DND-41 (cell line): ENCODE results near the gene ZNF609.

ENCODE experiments used
- ATAC-seq: fragments of 200-7000 bp; cut with Tn5 transposase; 3 replicates; pipeline ENCODE4 v1.9.1; 2021; ENCODE audit warnings: low read depth; ENCODE audit not compliant: insufficient read depth
- DNase-seq: peaks from one replicate; pipeline ENCODE4 v3.0.0-alpha.2; 2020
- H2AFZ ChIP-seq: 2 replicates; pipeline ENCODE4 v1.6.0; 2012; ENCODE audit warnings: low read depth, low read length
- H3K27ac ChIP-seq: 2 replicates; pipeline ENCODE4 v1.5.1; 2012; ENCODE audit warnings: low read length, inconsistent platforms
- H3K27me3 ChIP-seq: fragments of 200-600 bp; sonication (generic); 2 replicates; pipeline ENCODE4 v1.6.0; 2012; ENCODE audit warnings: low read length, mild to moderate bottlenecking, inconsistent platforms; ENCODE audit not compliant: insufficient read depth, poor library complexity
- H3K36me3 ChIP-seq: 2 replicates; pipeline ENCODE4 v1.5.1; 2012; ENCODE audit warnings: low read length, inconsistent platforms; ENCODE audit not compliant: insufficient read depth
- H3K4me1 ChIP-seq: 2 replicates; pipeline ENCODE4 v1.5.1; 2012; ENCODE audit warnings: mild to moderate bottlenecking, low read length; ENCODE audit not compliant: insufficient read depth
- H3K4me2 ChIP-seq: 2 replicates; pipeline ENCODE4 v1.6.0; 2012; ENCODE audit warnings: mild to moderate bottlenecking, moderate library complexity, low read length, inconsistent platforms; ENCODE audit not compliant: insufficient read depth
- H3K4me3 ChIP-seq, 2 experiments: fragments of 200-600 bp in 1 of 2; shearing (Covaris generic) in 1 of 2; 2 replicates each; pipeline ENCODE4 v1.5.1; 2012 to 2016; ENCODE audit warnings: inconsistent platforms in 2 of 2, low read length in 2 of 2, mild to moderate bottlenecking in 2 of 2, low read depth in 1 of 2, moderate library complexity in 1 of 2
- H3K79me2 ChIP-seq: 2 replicates; pipeline ENCODE4 v1.6.0; 2012; ENCODE audit warnings: low read length, inconsistent platforms; ENCODE audit not compliant: insufficient read depth
- H3K9ac ChIP-seq: 2 replicates; pipeline ENCODE4 v1.6.0; 2012; ENCODE audit warnings: low read depth, mild to moderate bottlenecking, inconsistent platforms, low read length, moderate library complexity
- H3K9me3 ChIP-seq: 2 replicates; pipeline ENCODE4 v1.5.1; 2012; ENCODE audit warnings: low read length, moderate library complexity, mild to moderate bottlenecking, inconsistent platforms; ENCODE audit not compliant: insufficient read depth, severe bottlenecking
- H4K20me1 ChIP-seq: 2 replicates; pipeline ENCODE4 v1.6.0; 2012; ENCODE audit warnings: low read length; ENCODE audit not compliant: insufficient read depth
- CTCF ChIP-seq: IDR thresholded peaks from 2 replicates; pipeline ENCODE4 v1.5.1; 2012; ENCODE audit warnings: borderline replicate concordance, low read length, moderate library complexity, mild to moderate bottlenecking; ENCODE audit not compliant: poor library complexity, severe bottlenecking; ENCODE audit errors: extremely low read depth
- EZH2 ChIP-seq: IDR thresholded peaks from 3 replicates; pipeline ENCODE4 v1.6.1; 2012; ENCODE audit warnings: borderline replicate concordance, low read depth, mild to moderate bottlenecking, moderate library complexity, low read length, inconsistent platforms; ENCODE audit not compliant: severe bottlenecking

Gene ZNF609

DNA sequence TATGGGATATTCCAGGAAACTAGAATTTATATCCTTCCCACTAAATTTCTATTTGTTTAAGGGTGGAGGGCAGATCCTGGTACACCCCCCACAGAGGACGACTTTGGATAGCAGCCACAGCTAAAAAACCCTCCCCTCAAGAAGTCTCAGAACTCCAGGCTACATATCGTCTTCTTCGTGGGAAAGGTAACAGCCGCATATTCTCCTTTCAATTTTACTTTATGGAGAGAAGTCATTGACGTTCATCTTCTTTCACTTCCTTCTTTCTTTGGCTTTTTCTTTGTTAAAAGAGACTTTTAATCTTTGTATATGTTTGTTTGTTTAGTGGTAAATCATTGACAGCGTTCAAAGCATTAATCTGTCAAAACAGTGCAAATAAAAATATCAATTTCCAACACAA lies 36.4 kb upstream of the ZNF609 start:
- Histone ChIP-seq H3K4me3 (no peak overlapping the region), H3K36me3 (peaks cover 22% of the 10 kb centered on the region), H3K9me3 (no peaks in the 10 kb centered on the region), H3K9ac (no peak overlapping the region), H2AFZ (no peak overlapping the region), H3K27ac (no peak overlapping the region), H3K4me2 (no peak overlapping the region), H3K79me2 (no peaks in the 10 kb centered on the region), H3K4me1 (peaks cover 22% of the 10 kb centered on the region), H4K20me1 (no peaks in the 10 kb centered on the region), H3K27me3 (no peaks in the 10 kb centered on the region)
- TF ChIP-seq EZH2, result no peak
- TF ChIP-seq CTCF, result no peak
- no peak for DNase-seq
- ATAC-seq, result no peak

DNA sequence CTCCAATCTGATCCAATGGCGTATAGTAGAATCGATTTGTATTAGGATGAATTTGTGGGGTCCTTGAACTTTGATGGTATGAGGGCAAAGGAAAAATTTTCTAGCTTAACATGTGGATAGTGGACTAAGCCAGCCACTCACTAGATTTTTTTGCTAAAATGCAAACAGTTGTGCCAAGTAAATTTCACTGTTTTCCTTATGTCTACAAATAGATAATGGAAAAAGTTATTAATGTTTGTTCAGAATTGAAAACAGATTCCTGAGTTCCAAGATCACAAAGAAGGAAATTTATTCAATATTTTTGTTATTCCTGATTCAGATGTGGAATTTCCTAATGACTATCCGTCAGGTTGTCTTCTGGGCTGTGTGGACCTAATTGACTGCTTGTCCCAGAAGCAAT lies 35.2 kb upstream of the ZNF609 start:
- H3K79me2 ChIP-seq, result no peaks in the 10 kb centered on the region
- H4K20me1 ChIP-seq, result no peaks in the 10 kb centered on the region
- DNase-seq (no peak), ATAC-seq (no peak)
- H3K4me1 ChIP-seq, result peaks cover 34% of the 10 kb centered on the region
- H2AFZ ChIP-seq, result no peak overlapping the region
- H3K27ac ChIP-seq, result no peak overlapping the region
- no peak for TF ChIP-seq CTCF
- TF ChIP-seq EZH2, result no peak
- no peak overlapping the region for H3K4me3 ChIP-seq
- no peaks in the 10 kb centered on the region for H3K27me3 ChIP-seq
- no peaks in the 10 kb centered on the region for H3K9me3 ChIP-seq
- no peak overlapping the region for H3K4me2 ChIP-seq
- no peak overlapping the region for H3K9ac ChIP-seq
- peaks cover 22% of the 10 kb centered on the region for H3K36me3 ChIP-seq

DNA sequence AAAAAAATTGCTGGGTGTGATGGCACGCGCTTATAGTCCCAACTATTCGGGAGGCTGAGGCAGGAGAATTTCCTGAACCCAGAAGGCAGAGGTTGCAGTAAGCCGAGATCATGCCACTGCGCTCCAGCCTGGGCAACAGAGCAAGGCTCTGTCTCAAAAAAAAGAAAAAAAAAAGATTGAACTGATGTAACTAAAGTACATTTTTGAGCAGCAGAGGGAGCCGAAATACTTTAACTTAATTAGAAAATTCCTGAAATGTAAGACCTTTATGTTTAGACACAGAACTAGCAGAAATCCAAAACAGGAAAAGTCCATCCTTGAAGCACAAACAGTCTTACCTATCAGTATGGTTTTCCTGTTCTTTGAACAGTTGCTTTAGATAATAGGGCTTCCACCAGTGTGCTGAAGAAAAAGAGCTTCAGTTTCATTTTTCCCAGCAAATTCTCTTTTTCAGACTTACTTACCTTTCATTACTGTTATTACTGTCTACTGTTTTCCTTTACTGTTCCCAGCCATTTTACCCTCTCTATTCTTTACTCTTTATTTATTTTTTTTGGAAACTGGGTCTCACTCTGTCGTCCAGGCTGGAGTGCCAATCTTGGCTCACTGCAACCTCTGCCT lies 33.4 kb upstream of the ZNF609 start:
- Histone ChIP-seq H3K27ac (peak overlapping the region; percentile 68; the same call in 1 of the 2 replicates), H2AFZ (no peak overlapping the region), H3K9ac (no peak overlapping the region), H3K4me3 (no peak overlapping the region), H3K9me3 (no peaks in the 10 kb centered on the region), H3K4me2 (no peak overlapping the region), H3K4me1 (peaks cover 48% of the 10 kb centered on the region), H3K27me3 (no peaks in the 10 kb centered on the region), H3K36me3 (peaks cover 16% of the 10 kb centered on the region), H4K20me1 (no peaks in the 10 kb centered on the region), H3K79me2 (no peaks in the 10 kb centered on the region)
- no peak for ATAC-seq
- TF ChIP-seq CTCF (peak; percentile 48), EZH2 (no peak)
- DNase-seq, result no peak

DNA sequence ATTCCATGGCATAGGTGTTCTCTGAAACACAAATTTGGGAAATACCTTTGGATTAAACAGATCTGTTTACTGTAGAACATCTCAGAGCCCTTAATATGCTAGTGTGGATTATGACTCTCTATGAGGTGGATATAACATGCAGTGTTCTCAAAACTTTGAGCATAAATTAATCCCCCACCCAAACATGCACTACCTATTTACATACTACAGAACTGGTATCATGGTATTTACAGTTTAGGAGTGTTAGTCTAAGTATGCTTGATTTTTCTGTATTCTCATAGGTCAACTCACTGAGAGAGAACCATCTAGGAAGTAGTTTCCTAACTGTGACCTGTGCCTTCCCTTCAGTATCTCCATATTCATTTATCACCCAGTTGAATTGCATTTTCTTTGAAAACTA lies 30.9 kb upstream of the ZNF609 start:
- H3K79me2 ChIP-seq, result no peaks in the 10 kb centered on the region
- H3K27ac ChIP-seq, result peak overlapping the region; percentile 92
- no peak overlapping the region for H3K4me3 ChIP-seq
- no peak for TF ChIP-seq CTCF
- TF ChIP-seq EZH2, result no peak
- ATAC-seq (no peak), DNase-seq (no peak)
- peak overlapping the region; percentile 58 for H3K4me2 ChIP-seq
- H3K9me3 ChIP-seq, result no peaks in the 10 kb centered on the region
- peak overlapping the region; percentile 24; the same call in 1 of the 2 replicates for H2AFZ ChIP-seq
- no peaks in the 10 kb centered on the region for H4K20me1 ChIP-seq
- H3K27me3 ChIP-seq, result no peaks in the 10 kb centered on the region
- H3K4me1 ChIP-seq, result peaks cover 48% of the 10 kb centered on the region
- H3K9ac ChIP-seq, result peak overlapping the region; percentile 50
- H3K36me3 ChIP-seq, result peaks cover 5% of the 10 kb centered on the region; the same call in 1 of the 2 replicates
